SU-DHL-6 (cell line): ENCODE data around the gene AHRR.
"Not testable (repeated sequence)": the region's sequence is repeated elsewhere in the genome, so short reads cannot be mapped to it uniquely, and the experiment has no call there.

ENCODE experiments used
- H2AFZ ChIP-seq: fragments of 200-600 bp; sonication (generic); 2 replicates; pipeline ENCODE4 v1.6.1; 2014; ENCODE audit warnings: low read depth, mild to moderate bottlenecking, moderate library complexity, mixed read lengths, antibody characterized with exemption, low read length; ENCODE audit not compliant: severe bottlenecking
- H3F3A ChIP-seq: fragments of 200-600 bp; shearing (Covaris generic); 2 replicates; pipeline ENCODE4 v1.6.0; 2016; ENCODE audit warnings: antibody characterized with exemption, mild to moderate bottlenecking; ENCODE audit not compliant: insufficient read depth
- H3K27ac ChIP-seq: fragments of 200-600 bp; sonication (generic); 2 replicates; pipeline ENCODE4 v1.5.1; 2016; ENCODE audit warnings: low read depth, mild to moderate bottlenecking, low read length, moderate library complexity, mixed read lengths
- H3K27me3 ChIP-seq: fragments of 200-600 bp; sonication (generic), shearing (Covaris generic); 2 replicates; pipeline ENCODE4 v1.6.0; 2014; ENCODE audit warnings: mild to moderate bottlenecking, low read length
- H3K36me3 ChIP-seq: fragments of 200-600 bp; sonication (generic); 2 replicates; pipeline ENCODE4 v1.6.1; 2014; ENCODE audit warnings: mild to moderate bottlenecking, low read length, mixed read lengths
- H3K4me2 ChIP-seq: fragments of 300-600, 200-600 bp; shearing (Covaris generic), sonication (generic); 2 replicates; pipeline ENCODE4 v1.6.0; 2014; ENCODE audit warnings: low read length, low read depth, mild to moderate bottlenecking; ENCODE audit not compliant: poor library complexity, severe bottlenecking
- H3K4me3 ChIP-seq: fragments of 200-600 bp; sonication (generic); 2 replicates; pipeline ENCODE4 v1.5.1; 2014; ENCODE audit warnings: antibody characterized with exemption, low read length, mild to moderate bottlenecking, mixed read lengths; ENCODE audit not compliant: insufficient read depth, poor library complexity, severe bottlenecking
- H3K79me2 ChIP-seq: fragments of 200-600 bp; sonication (generic); 2 replicates; pipeline ENCODE4 v1.6.1; 2014; ENCODE audit warnings: mild to moderate bottlenecking, low read length, moderate library complexity; ENCODE audit not compliant: insufficient read depth
- H3K9ac ChIP-seq: fragments of 200-600 bp; sonication (generic); 2 replicates; pipeline ENCODE4 v1.7.0; 2014; ENCODE audit warnings: mild to moderate bottlenecking, low read length
- H3K9me2 ChIP-seq: fragments of 200-600 bp; sonication (generic); replicated peaks from 2 replicates; pipeline ENCODE4 v1.6.1; 2014; ENCODE audit warnings: low read length; ENCODE audit not compliant: insufficient read depth
- H3K9me3 ChIP-seq: fragments of 200-600 bp; sonication (generic); 2 replicates; pipeline ENCODE4 v1.6.1; 2014; ENCODE audit warnings: low read length, mixed read lengths; ENCODE audit not compliant: insufficient read depth
- H4K20me1 ChIP-seq: fragments of 200-600 bp; sonication (generic); 2 replicates; pipeline ENCODE4 v1.6.1; 2014; ENCODE audit warnings: low read depth, mild to moderate bottlenecking, antibody characterized with exemption, low read length, moderate library complexity, mixed read lengths
- EZH2phosphoT487 ChIP-seq: fragments of 200-600 bp; sonication (generic), shearing (Covaris generic); conservative IDR thresholded peaks from 2 replicates; pipeline ENCODE4 v1.6.1; 2018; ENCODE audit warnings: mild to moderate bottlenecking, antibody characterized with exemption, low read length, moderate library complexity, mixed read lengths
- TF ChIP-seq, protein P1 (sequence below): fragments of 200-600 bp; sonication (generic); IDR thresholded peaks from one replicate; pipeline ENCODE4 v1.5.1; 2017; ENCODE audit warnings: antibody characterized with exemption, mild to moderate bottlenecking, low read length, moderate library complexity; ENCODE audit not compliant: insufficient read depth, poor library complexity, severe bottlenecking

The AHRR gene

GRCh38 chr5:368183-369084 lies 46.9 kb downstream of the AHRR start:
- H3K36me3 ChIP-seq: no peaks in the 10 kb centered on the region
- no peaks in the 10 kb centered on the region for H3K9me3 ChIP-seq
- no peak overlapping the region for H2AFZ ChIP-seq
- H3K79me2 ChIP-seq: no peaks in the 10 kb centered on the region
- no peaks in the 10 kb centered on the region for H3F3A ChIP-seq
- peak overlapping the region; percentile 13; the same call in 1 of the 2 replicates for H3K9ac ChIP-seq
- TF ChIP-seq EZH2phosphoT487: no peak
- TF ChIP-seq, protein P1, sequence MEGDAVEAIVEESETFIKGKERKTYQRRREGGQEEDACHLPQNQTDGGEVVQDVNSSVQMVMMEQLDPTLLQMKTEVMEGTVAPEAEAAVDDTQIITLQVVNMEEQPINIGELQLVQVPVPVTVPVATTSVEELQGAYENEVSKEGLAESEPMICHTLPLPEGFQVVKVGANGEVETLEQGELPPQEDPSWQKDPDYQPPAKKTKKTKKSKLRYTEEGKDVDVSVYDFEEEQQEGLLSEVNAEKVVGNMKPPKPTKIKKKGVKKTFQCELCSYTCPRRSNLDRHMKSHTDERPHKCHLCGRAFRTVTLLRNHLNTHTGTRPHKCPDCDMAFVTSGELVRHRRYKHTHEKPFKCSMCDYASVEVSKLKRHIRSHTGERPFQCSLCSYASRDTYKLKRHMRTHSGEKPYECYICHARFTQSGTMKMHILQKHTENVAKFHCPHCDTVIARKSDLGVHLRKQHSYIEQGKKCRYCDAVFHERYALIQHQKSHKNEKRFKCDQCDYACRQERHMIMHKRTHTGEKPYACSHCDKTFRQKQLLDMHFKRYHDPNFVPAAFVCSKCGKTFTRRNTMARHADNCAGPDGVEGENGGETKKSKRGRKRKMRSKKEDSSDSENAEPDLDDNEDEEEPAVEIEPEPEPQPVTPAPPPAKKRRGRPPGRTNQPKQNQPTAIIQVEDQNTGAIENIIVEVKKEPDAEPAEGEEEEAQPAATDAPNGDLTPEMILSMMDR: no peak
- no peaks in the 10 kb centered on the region for H3K9me2 ChIP-seq
- H3K27me3 ChIP-seq: no peaks in the 10 kb centered on the region
- peak overlapping the region; percentile 34 for H3K4me2 ChIP-seq
- no peak overlapping the region for H3K4me3 ChIP-seq
- H4K20me1 ChIP-seq: no peaks in the 10 kb centered on the region
- 0 out of 2 replicates have a peak overlapping the region, but pooled peaks have one; percentile 21 for H3K27ac ChIP-seq

DNA sequence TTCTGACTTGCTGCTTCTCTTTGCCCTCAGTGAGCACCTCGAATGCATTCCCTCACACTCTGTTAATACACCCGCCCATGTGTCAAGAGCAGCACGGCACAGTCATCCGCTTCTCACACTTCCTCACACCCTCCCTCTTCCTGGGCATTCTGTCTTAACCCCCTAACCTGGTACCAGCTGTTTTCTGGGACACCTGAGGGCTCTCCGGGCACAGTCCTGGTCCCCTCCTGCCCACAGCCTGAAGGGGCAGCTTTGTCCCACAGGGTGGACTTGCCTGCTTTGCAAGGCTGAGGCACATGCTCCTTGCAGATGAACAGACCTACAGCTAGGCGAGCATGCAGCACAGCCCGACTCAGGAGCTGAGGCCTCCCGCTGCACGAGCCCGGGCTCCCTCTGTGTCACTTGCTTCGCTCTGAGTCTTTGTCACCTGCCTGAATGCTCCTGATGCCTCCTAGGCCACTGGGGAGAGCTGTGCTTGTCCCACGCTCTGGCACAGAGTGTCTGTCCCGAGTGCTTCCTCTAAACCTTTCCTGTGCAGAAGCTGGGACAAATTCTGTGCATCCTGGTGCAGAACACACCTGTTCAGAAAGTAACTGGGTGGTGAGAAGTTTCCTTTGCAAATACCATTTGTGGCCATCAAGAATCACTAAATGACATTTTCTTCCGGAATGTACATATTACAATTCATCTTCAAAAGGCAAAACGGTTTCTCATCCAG lies 47.8 kb downstream of the AHRR start:
- H3K79me2 ChIP-seq: no peaks in the 10 kb centered on the region
- peak overlapping the region; percentile 34 for H3K4me2 ChIP-seq
- no peaks in the 10 kb centered on the region for H3K9me2 ChIP-seq
- no peak overlapping the region for H2AFZ ChIP-seq
- H3K9me3 ChIP-seq: no peaks in the 10 kb centered on the region
- TF ChIP-seq, protein P1: no peak
- TF ChIP-seq EZH2phosphoT487: no peak
- no peaks in the 10 kb centered on the region for H4K20me1 ChIP-seq
- no peaks in the 10 kb centered on the region for H3K36me3 ChIP-seq
- H3K9ac ChIP-seq: peak overlapping the region; percentile 13; the same call in 1 of the 2 replicates
- no peak overlapping the region for H3K4me3 ChIP-seq
- no peaks in the 10 kb centered on the region for H3F3A ChIP-seq
- H3K27ac ChIP-seq: 0 out of 2 replicates have a peak overlapping the region, but pooled peaks have one; percentile 21
- H3K27me3 ChIP-seq: no peaks in the 10 kb centered on the region

- not testable (repeated sequence) for H2AFZ ChIP-seq, H3K79me2 ChIP-seq, H3K9me2 ChIP-seq, H3K4me2 ChIP-seq, H3K4me3 ChIP-seq, H3K9me3 ChIP-seq, H3K27me3 ChIP-seq, H3K27ac ChIP-seq, H3K9ac ChIP-seq, H3F3A ChIP-seq, H3K36me3 ChIP-seq, H4K20me1 ChIP-seq
These were observed 48.3 kb downstream of the AHRR start for GRCh38 chr5:369869-370236.
